ENCODE measurements around the gene TBC1D8. TPM values are rescaled to one million over a fixed set of nuclear protein-coding genes. Genes with fewer than 3 reads are reported as not detected.

TBC1D8 gene
- total RNA-seq: under 1 TPM; 0.45 to 0.95 TPM

DNA sequence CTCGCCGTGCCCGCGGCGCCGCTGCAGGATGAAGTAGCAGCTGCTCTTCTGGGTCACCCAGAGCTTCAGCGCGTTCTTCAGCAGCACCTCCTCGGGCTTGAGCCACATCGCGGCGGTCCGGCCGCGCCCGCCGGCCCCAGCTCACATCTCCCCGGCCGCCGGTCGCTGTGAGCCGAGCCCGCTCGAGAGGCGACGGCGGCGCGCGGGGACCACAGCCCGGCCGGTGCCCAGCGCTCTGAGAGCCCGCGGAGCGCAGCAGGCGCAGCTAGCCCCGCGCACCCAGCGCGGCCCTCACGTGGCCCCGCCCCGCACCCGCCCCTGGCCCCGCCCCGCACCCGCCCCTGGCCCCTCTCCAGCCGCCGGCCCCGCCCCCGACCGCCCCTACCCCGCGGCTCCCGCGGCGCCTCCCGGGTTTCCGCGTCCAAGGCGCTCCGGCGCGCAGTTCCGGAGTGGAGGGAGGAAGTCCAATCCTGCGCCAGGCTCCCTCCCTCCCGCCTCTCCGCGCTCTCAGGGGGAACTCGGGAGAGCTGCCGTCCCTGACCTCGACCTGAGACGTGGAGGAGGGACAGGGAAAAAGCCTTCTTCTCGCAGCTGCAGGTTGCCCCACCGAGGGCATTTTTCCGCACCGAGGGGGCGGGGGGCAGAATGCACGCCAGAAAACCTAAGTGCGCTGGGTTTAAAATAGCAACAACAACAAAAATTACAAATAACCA is at the start of gene TBC1D8:
TBC1D8 (minus strand) TSS at position 237 of the 713 bp plus-strand sequence; CDS start at position 108, 129 bp downstream.
- Mint-ChIP-seq H3K27ac (no peak within 1 kb of the TSS), H3K27me3 (peaks cover 12% of the 10 kb centered on the region), H3K9me3 (no peaks in the 10 kb centered on the region), H3K4me1 (peaks cover 16% of the 10 kb centered on the region), H3K36me3 (ENCODE audit: low read depth) (no peaks in the 10 kb centered on the region), H3K4me3 (peak within 1 kb of the TSS; percentile 79)
- peak; percentile 93 for ATAC-seq (replicated peaks)

DNA sequence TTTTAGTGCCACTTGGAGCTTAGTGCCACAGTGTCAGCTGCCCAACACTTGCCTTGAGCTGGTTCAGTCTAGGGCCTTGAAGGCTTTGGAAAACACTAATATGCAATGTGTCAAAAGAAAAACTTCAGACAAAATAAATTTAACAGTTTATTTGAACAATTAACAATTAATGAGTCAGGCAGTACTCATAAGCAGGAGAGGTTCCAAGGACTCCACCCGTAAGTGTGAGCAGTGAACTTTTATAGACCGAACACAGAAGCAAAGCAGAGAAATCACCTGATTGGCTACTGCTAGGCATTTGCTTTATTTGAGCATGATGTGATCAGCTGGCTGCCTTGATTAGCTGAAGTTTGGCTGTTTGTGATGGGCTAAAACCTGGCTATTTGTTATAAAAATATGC is 49.5 kb upstream of the TBC1D8 start:
- Mint-ChIP-seq H3K9me3 (no peaks in the 10 kb centered on the region), H3K4me3 (no peak overlapping the region), H3K27me3 (no peaks in the 10 kb centered on the region), H3K36me3 (ENCODE audit: low read depth) (no peaks in the 10 kb centered on the region), H3K4me1 (no peaks in the 10 kb centered on the region), H3K27ac (no peak overlapping the region)
- no peak for ATAC-seq (replicated peaks)

GRCh38 chr2:101199251-101199791 is 48.1 kb upstream of the TBC1D8 start:
- Mint-ChIP-seq H3K27me3 (no peaks in the 10 kb centered on the region), H3K4me3 (no peak overlapping the region), H3K36me3 (ENCODE audit: low read depth) (no peaks in the 10 kb centered on the region), H3K27ac (no peak overlapping the region), H3K4me1 (no peaks in the 10 kb centered on the region), H3K9me3 (no peaks in the 10 kb centered on the region)
- ATAC-seq (replicated peaks): no peak

DNA sequence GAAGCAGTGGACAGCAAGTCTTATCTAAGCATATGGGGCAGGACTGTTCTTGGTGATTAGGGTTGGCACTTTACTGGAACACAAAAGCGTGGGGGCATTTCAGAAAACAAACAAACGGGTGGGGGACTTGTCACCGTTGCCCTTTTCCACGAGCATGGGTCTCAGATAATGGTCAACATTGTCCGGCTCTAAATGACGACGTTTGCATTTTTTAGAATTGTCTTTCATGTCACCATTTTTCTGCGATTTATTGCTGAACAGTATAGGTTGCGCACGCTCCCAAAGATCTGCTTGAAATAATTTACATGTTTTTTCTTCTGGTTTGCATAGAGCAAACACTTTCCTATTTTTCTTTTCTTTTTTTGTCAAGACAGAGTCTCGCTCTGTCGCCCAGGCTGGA is 46.6 kb upstream of the TBC1D8 start:
- no peak overlapping the region for H3K4me3 Mint-ChIP-seq
- no peaks in the 10 kb centered on the region for H3K27me3 Mint-ChIP-seq
- no peaks in the 10 kb centered on the region for H3K4me1 Mint-ChIP-seq
- H3K36me3 Mint-ChIP-seq (ENCODE audit: low read depth): no peaks in the 10 kb centered on the region
- no peak for ATAC-seq (replicated peaks)
- H3K9me3 Mint-ChIP-seq: no peaks in the 10 kb centered on the region
- no peak overlapping the region for H3K27ac Mint-ChIP-seq

DNA sequence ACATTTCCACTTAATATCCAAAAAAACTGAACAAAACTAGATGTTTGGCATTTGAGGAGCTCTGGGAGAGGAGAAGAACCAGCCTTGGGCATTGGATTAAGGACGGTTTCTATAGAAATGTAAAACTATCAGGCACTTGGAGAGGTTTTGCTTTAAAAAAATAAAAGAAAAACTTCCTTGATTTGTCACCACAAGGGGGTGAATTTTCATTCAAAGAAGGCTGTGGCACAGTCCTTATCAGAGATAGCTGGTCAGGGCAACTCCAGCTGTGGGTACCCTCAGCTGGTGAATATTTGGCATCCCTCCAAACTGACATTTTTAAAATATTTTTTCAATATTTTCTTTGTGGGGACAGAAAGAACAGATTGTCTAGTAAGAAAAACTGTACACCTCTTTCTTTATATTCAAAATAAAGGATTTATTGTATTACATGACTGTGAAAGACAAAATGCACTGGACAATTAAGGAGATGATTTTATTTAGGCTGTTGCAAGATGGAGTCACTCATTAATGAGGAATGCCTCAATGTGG is 46.1 kb upstream of the TBC1D8 start:
- Mint-ChIP-seq H3K4me1 (no peaks in the 10 kb centered on the region), H3K36me3 (ENCODE audit: low read depth) (no peaks in the 10 kb centered on the region), H3K4me3 (no peak overlapping the region), H3K27ac (no peak overlapping the region), H3K9me3 (no peaks in the 10 kb centered on the region), H3K27me3 (no peaks in the 10 kb centered on the region)
- ATAC-seq (replicated peaks): no peak

DNA sequence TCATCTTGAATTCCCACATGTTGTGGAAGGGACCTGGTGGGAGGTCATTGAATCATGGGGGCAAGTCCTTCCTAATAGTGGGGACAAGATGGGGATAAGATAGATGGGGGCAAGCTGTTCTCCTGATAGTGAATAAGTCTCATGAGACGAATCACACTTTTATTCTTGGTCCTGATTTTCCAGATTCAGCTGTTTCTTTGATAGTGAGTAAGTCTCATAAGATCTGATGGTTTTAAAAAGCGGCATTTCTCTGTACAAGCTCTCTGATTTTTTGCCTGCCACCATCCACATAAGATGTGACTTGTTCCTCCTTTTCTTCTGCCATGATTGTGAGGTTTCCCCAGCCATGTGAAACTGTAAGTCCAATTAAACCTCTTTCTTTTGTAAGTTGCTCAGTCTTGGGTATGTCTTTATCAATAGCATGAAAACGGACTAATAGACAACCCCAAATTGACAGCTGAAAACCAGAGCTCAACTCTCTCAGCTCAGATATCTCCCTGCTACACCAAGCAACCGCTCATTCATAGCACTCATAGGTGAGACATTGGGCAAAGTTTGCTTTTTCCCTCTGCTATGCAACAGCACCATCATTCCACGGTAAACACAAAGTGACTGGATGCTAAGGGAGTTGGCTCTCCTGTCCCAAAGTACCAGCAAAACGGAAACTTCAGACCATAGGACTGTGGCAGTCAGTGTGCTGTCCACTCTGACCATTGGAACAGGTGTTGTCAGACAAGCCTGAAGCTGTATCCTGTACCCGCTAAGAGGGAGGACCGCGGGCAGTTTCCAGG is 44.9 kb upstream of the TBC1D8 start:
- no peak for ATAC-seq (replicated peaks)
- no peaks in the 10 kb centered on the region for H3K9me3 Mint-ChIP-seq
- H3K27ac Mint-ChIP-seq: no peak overlapping the region
- no peak overlapping the region for H3K4me3 Mint-ChIP-seq
- H3K27me3 Mint-ChIP-seq: no peaks in the 10 kb centered on the region
- no peaks in the 10 kb centered on the region for H3K4me1 Mint-ChIP-seq
- no peaks in the 10 kb centered on the region for H3K36me3 Mint-ChIP-seq (ENCODE audit: low read depth)

DNA sequence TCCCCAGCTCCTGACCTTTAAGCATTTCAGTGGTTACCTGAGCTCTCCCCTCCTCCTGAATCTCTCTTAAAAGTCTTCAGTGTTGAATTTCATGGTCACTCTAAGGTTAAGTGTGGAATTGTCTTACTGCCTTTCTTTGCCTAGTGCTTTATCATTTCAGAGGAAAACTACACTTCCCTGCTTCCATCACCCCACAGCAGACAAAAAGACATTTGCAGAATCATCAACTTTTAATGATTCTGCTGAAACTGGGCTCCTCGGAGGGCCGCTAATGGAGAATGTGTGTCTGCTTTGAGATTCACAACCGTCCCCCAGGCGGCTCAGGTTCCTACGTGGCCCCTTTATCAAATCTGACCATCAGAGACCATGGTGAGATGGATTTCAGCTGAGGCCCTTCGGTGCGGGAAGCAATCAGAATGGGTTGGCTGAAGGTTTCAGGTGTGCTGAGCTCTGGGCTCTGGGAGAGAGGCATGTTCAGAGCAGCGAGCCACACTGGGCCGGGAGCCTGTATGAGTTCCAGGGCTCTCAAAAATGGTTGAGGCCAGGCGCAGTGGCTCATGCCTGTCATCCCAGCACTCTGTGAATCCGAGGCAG is 41.9 kb upstream of the TBC1D8 start:
- Mint-ChIP-seq H3K36me3 (ENCODE audit: low read depth) (no peaks in the 10 kb centered on the region), H3K27ac (no peak overlapping the region)

DNA sequence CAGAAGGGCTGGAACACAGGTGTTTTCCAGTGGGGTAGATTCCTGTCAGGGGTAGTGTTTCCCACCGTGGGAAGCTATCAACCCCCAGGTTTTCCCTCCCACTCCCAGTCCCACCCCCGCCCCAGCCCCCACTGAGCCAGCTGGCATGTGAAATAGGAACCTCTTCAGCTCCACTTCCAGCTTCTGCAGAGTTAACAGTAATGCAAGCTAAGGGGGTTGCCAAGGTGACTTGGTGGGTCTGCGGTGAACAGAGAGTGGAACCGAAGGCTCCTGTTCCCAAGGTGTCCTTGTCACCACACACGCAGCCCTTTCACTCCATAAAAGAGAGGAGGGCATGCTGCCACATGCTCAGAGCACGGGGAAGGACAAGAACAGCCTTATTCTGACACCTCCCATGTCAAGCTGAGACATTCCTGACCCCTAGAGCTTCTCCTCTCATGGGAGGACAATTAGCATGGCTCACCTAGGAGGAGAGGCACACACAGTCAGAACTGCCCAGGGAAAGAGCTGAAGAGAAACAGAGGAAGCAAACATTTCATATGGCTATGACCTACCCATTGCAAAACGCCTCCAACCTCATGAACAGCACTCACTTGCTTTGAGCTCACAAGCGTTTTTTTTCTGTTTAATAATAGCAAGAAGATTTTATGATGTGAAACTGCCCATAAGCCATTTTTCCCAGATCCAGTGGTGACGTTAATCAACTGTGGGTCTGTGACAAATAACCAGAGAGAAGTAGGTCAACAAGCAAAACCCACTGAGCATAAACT is 39.8 kb upstream of the TBC1D8 start:
- Mint-ChIP-seq H3K27me3 (no peaks in the 10 kb centered on the region), H3K36me3 (ENCODE audit: low read depth) (no peaks in the 10 kb centered on the region), H3K4me1 (no peaks in the 10 kb centered on the region), H3K9me3 (no peaks in the 10 kb centered on the region), H3K4me3 (no peak overlapping the region), H3K27ac (no peak overlapping the region)
- peak; percentile 12 for ATAC-seq (replicated peaks)

More for the DNA sequence above, 41.9 kb upstream of the TBC1D8 start:
- Mint-ChIP-seq H3K4me1 (no peaks in the 10 kb centered on the region), H3K4me3 (no peak overlapping the region), H3K9me3 (no peaks in the 10 kb centered on the region), H3K27me3 (no peaks in the 10 kb centered on the region)
- ATAC-seq (replicated peaks): no peak

DNA sequence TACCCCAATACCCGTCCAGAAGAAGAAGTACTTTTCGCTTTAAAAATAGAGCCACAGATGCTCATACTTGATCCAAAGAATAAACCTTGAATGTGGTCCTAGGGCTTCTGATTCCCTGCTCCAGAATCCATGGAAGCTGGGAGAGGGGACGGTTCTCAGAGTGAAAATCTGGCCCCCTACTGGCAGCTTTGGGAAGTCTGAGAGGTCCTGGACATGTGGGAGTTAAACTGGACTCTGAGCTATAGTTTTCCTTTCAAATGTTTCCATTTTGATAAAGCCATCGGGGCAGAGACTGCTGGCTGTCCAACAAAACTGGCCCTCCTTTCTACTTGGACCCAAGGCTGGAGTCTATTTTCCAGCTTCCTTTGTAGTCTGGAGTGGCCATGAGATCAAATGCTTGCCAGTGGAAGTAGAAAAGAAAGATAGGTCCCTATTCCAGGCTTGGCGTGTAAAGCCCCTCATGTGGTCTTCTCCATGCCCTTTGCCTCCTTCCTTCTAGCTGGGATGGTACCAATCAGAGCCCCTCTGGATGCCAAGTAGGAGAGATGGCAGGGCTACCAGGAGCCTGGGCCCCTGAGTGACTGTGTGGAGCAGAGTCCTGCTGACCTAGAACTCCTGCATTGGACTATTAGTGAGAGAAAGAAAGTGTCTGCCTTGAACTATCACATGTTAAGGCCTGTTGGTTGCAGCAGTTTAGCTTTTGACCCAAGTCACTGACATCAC is 37.7 kb upstream of the TBC1D8 start:
- H3K4me3 Mint-ChIP-seq: no peak overlapping the region
- H3K9me3 Mint-ChIP-seq: no peaks in the 10 kb centered on the region
- no peak overlapping the region for H3K27ac Mint-ChIP-seq

GRCh38 chr2:101187131-101187530 is 35.9 kb upstream of the TBC1D8 start:
- Mint-ChIP-seq H3K4me1 (no peaks in the 10 kb centered on the region), H3K27me3 (no peaks in the 10 kb centered on the region), H3K27ac (no peak overlapping the region), H3K4me3 (no peak overlapping the region), H3K36me3 (ENCODE audit: low read depth) (no peaks in the 10 kb centered on the region), H3K9me3 (no peaks in the 10 kb centered on the region)
- no peak for ATAC-seq (replicated peaks)

More for the DNA sequence above, 37.7 kb upstream of the TBC1D8 start:
- no peak for ATAC-seq (replicated peaks)
- Mint-ChIP-seq H3K27me3 (no peaks in the 10 kb centered on the region), H3K4me1 (no peaks in the 10 kb centered on the region), H3K36me3 (ENCODE audit: low read depth) (no peaks in the 10 kb centered on the region)

DNA sequence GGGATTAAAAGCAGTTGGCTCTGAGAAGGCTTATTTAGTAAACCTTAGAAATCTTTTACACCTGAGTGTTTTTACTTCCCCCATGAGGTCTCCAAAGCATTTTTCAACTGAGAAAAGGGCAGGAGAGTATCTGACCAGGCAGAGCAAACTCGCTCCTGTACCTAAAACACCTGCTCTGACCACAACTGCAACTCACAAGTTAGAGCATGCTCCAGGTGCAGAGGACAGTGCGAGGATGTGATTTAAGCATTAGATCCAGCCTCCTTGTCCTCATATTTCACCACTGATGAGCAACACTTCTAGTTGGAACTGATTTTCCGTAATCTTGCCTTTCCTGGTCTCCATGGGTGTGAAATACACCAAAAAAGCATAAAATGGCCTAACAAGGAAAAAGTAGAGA is 34.5 kb upstream of the TBC1D8 start:
- no peaks in the 10 kb centered on the region for H3K36me3 Mint-ChIP-seq (ENCODE audit: low read depth)
- H3K9me3 Mint-ChIP-seq: no peaks in the 10 kb centered on the region
- no peaks in the 10 kb centered on the region for H3K27me3 Mint-ChIP-seq
- H3K4me1 Mint-ChIP-seq: no peaks in the 10 kb centered on the region
- no peak for ATAC-seq (replicated peaks)
- no peak overlapping the region for H3K27ac Mint-ChIP-seq
- H3K4me3 Mint-ChIP-seq: no peak overlapping the region

- H3K9me3 Mint-ChIP-seq: no peaks in the 10 kb centered on the region
- no peaks in the 10 kb centered on the region for H3K27me3 Mint-ChIP-seq
- no peak overlapping the region for H3K4me3 Mint-ChIP-seq
- no peaks in the 10 kb centered on the region for H3K4me1 Mint-ChIP-seq
- no peak for ATAC-seq (replicated peaks)
- no peaks in the 10 kb centered on the region for H3K36me3 Mint-ChIP-seq (ENCODE audit: low read depth)
- no peak overlapping the region for H3K27ac Mint-ChIP-seq
Observed at GRCh38 chr2:101185085-101185484, 33.9 kb upstream of the TBC1D8 start.

DNA sequence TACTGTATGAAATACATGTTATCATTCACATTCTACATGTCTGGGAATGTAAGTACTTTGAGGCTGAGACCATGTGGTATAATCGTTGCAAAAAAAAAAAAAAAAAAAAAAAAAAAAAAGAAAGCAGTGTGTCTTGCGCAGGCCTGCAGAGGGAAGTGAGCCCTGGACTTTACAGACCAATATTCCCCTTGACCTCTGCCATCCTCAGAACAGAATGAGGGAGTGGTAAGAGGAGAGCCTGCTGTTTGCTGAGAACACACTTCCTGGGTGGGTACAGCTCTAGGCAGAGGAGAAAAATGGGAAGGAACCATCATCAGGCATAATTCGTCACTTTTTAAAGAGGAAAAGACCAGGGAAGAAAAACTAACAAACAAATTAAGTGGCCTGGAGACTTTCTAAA is 28.8 kb upstream of the TBC1D8 start:
- Mint-ChIP-seq H3K4me3 (no peak overlapping the region), H3K27ac (no peak overlapping the region), H3K27me3 (peaks cover 10% of the 10 kb centered on the region), H3K9me3 (no peaks in the 10 kb centered on the region), H3K4me1 (no peaks in the 10 kb centered on the region), H3K36me3 (ENCODE audit: low read depth) (no peaks in the 10 kb centered on the region)
- no peak for ATAC-seq (replicated peaks)
